Epidermal melanocyte (primary cell): Measurements from ENCODE around the gene PAPSS1.
"Not testable (repeated sequence)": the region's sequence is repeated elsewhere in the genome, so short reads cannot be mapped to it uniquely, and the experiment has no call there.

Source experiments
- DNase-seq: peaks from one replicate; pipeline ENCODE4 v3.0.0; 2011; ENCODE audit warnings: low spot score; ENCODE audit not compliant: insufficient read length

The PAPSS1 gene

GRCh38 chr4:107719922-107720722, at the start of gene PAPSS1:
TSS of gene PAPSS1 (minus strand) at chr4:107720234. CDS start at chr4:107720179, 55 bp downstream.
- DNase-seq, result peak; percentile 80

- DNase-seq, result no peak
Measured at GRCh38 chr4:107760281-107760947, 40.4 kb upstream of the PAPSS1 start.

- no peak for DNase-seq
Measured at GRCh38 chr4:107757864-107758476, 37.9 kb upstream of the PAPSS1 start.

- no peak for DNase-seq
Measured at GRCh38 chr4:107757283-107757682, 37.2 kb upstream of the PAPSS1 start.

- DNase-seq, result no peak
Measured at GRCh38 chr4:107755841-107756356, 35.9 kb upstream of the PAPSS1 start.

- no peak for DNase-seq
Measured at GRCh38 chr4:107751670-107752069, 31.6 kb upstream of the PAPSS1 start.

- DNase-seq, result no peak
Measured at GRCh38 chr4:107747748-107748486, 27.9 kb upstream of the PAPSS1 start.

- DNase-seq, result no peak
Measured at GRCh38 chr4:107746161-107746560, 26.1 kb upstream of the PAPSS1 start.

GRCh38 chr4:107744532-107744931, 24.5 kb upstream of the PAPSS1 start:
- no peak for DNase-seq

GRCh38 chr4:107743532-107743931, 23.5 kb upstream of the PAPSS1 start:
- no peak for DNase-seq

GRCh38 chr4:107742791-107743190, 22.8 kb upstream of the PAPSS1 start:
- DNase-seq, result no peak

GRCh38 chr4:107742196-107742595, 22.2 kb upstream of the PAPSS1 start:
- DNase-seq, result no peak

- peak; percentile 36 for DNase-seq
Measured at GRCh38 chr4:107740950-107741701, 21.1 kb upstream of the PAPSS1 start.

GRCh38 chr4:107740381-107740780, 20.3 kb upstream of the PAPSS1 start:
- no peak for DNase-seq

- DNase-seq, result no peak
Measured at GRCh38 chr4:107737450-107737849, 17.4 kb upstream of the PAPSS1 start.

- peak; percentile 45 for DNase-seq
Measured at GRCh38 chr4:107736924-107737448, 17.0 kb upstream of the PAPSS1 start.

GRCh38 chr4:107736037-107736436, 16.0 kb upstream of the PAPSS1 start:
- no peak for DNase-seq

GRCh38 chr4:107734120-107734519, 14.1 kb upstream of the PAPSS1 start:
- DNase-seq, result no peak

GRCh38 chr4:107733431-107733925, 13.4 kb upstream of the PAPSS1 start:
- no peak for DNase-seq

- DNase-seq, result not testable (repeated sequence)
Measured at GRCh38 chr4:107729050-107729449, 9.0 kb upstream of the PAPSS1 start.
